Epithelial cell of esophagus (primary cell): ENCODE measurements around the gene PLD6.

Source experiments
- DNase-seq: peaks from one replicate; pipeline ENCODE4 v3.0.0; 2010; ENCODE audit warnings: low read depth
- H3K4me3 ChIP-seq: 2 replicates; pipeline ENCODE4 v1.5.1; 2011; ENCODE audit warnings: mild to moderate bottlenecking, low read length, control low read depth
- TF ChIP-seq, protein P1 (sequence below): IDR thresholded peaks from 2 replicates; pipeline ENCODE4 v1.5.1; 2011; ENCODE audit warnings: low read depth, mild to moderate bottlenecking, low read length, control low read depth, inconsistent platforms; ENCODE audit not compliant: insufficient read depth; ENCODE audit errors: missing control alignments

PLD6 gene

DNA sequence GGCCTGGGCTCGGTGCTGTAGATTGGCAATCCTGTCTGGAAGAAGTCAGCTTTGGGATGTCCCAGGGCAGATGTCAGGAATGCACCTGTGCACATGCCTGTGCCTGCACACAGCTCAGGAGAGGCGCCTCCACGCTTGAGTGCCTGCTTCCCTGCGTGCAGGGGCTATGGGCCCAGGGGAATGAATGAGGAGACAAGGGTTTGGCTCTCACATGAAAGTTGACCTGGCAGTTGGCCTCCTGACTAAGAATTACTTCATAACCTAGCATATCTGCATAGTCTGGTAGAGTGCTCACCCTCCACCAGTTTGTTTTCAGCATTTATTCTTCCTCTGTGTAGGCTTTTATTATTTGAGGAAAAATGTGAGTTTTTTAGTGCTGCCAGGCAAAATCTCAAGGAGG lies 50.0 kb downstream of the PLD6 start:
- peak; percentile 95 for DNase-seq
- TF ChIP-seq, protein P1, sequence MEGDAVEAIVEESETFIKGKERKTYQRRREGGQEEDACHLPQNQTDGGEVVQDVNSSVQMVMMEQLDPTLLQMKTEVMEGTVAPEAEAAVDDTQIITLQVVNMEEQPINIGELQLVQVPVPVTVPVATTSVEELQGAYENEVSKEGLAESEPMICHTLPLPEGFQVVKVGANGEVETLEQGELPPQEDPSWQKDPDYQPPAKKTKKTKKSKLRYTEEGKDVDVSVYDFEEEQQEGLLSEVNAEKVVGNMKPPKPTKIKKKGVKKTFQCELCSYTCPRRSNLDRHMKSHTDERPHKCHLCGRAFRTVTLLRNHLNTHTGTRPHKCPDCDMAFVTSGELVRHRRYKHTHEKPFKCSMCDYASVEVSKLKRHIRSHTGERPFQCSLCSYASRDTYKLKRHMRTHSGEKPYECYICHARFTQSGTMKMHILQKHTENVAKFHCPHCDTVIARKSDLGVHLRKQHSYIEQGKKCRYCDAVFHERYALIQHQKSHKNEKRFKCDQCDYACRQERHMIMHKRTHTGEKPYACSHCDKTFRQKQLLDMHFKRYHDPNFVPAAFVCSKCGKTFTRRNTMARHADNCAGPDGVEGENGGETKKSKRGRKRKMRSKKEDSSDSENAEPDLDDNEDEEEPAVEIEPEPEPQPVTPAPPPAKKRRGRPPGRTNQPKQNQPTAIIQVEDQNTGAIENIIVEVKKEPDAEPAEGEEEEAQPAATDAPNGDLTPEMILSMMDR, result no peak
- H3K4me3 ChIP-seq, result no peak overlapping the region

DNA sequence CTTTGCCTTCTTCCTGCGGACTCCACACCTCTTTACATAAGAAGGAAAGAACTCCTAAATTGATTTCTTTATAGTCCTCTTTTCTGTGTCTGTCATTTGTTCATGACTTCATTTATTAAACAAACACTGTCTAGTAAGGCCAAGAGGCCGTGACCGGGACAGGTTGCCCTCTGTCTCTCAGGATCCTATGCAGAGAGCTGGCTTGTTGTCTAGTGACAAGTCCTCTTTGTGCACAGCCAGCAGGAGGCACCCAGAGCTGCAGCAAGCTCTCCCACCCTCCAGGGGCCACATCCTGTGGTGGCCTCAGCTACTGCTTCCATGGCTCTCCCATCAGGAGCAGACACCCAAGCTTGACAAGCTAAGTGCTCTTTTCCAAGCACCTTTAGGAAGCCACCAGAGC lies 50.6 kb downstream of the PLD6 start:
- TF ChIP-seq, protein P1, result peak; percentile 29
- H3K4me3 ChIP-seq, result no peak overlapping the region
- no peak for DNase-seq

DNA sequence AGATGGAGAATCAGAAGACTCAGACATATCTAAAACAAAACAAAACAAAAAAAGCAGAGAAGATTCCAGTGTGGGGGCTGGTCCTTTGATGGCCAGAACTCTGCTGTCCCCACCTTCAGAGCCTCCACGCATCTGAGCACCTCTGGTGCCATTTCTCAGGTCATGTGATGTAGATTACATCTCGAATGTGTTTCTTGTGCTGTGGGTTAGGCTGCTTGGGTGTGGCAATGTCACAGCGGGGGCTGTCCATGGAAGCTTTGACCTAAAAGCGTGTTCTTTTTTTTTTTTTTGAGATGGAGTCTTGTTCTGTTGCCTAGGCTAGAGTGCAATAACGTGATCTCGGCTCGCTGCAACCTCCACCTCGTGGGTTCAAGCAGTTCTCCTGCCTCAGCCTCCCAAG lies 51.2 kb downstream of the PLD6 start:
- TF ChIP-seq, protein P1, result no peak
- H3K4me3 ChIP-seq, result no peak overlapping the region

DNA sequence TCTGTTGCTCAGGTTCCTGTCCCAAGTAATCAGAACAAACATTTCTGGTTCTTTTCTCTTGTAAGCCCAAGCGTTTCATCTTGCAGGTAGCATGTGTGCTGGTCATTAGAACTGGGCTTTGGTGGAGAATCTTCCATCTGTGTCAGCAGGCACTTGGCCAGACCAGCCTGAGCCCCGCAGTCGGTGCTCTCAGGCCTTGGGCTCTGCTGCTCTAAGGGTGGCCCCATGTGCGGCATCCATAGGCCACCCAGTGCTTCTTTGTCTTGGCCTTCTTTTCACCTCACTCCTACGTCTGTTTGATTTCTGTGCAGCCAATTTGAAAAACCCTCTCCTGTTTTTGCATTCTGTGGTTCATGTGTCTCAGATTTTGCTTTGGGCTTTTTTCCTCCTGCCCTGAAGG lies 51.6 kb downstream of the PLD6 start:
- H3K4me3 ChIP-seq, result no peak overlapping the region
- TF ChIP-seq, protein P1, result no peak
- no peak for DNase-seq

More for the DNA sequence above, 51.2 kb downstream of the PLD6 start:
- DNase-seq, result no peak

DNA sequence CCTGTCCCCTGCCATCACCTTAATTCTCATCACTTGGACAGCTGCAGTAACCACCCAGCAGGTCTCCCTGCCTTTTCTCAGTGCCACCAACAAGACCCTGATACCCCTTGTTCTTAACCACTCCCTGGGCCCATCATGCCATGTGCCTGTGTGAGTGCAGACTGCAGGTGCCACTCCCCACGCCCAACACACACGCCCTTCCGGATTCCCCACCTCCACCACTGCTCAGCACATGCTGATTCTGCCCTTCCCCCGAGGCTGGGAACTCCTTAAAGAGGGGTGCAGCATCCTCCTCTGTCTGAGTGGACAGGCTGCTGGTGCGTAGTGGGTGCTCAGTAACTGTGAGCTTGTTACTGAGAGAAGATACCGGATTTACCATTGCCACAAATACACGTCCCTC lies 52.4 kb downstream of the PLD6 start:
- DNase-seq, result no peak
- H3K4me3 ChIP-seq, result no peak overlapping the region
- TF ChIP-seq, protein P1, result no peak

DNA sequence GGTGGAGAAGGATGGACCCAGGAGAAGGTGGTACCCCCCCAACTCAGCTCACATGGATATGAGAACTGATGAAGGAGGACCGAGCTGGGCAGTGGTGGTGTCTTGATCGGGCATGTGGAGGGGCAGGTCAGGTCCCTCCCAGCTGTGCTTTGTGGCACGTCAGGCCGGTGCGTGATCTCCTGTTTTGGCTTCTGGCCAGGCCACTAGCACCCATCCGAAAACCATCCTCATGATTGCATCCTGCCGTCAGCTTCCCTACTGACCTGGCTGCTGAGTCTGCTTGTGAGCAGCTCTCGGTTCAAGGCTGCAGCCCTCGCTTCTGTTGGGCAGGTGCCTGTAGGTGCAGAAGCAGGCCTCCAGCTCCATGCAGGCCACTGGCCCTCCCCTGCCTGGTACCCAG lies 53.1 kb downstream of the PLD6 start:
- DNase-seq, result no peak

DNA sequence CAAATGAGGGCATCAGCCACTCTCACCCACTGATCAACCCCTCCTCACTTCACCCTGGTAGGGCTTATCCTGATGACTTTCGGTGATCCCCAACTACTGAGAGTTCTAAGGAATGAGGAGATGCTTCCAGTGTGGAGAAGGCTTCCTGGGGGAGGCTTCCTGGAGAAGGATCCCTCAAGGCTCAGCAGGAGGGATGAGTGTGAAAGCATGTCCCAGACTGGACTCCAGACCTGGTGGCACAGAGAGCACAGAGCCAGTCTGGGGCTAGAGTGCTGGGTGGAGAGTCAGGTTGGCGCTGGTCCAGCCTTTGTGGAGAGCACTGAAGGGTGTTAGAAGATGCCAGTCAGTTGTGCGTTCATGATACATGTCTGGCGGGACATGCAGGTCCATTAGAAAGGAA lies 53.7 kb downstream of the PLD6 start:
- H3K4me3 ChIP-seq, result no peak overlapping the region
- TF ChIP-seq, protein P1, result no peak
- DNase-seq, result no peak

More for the DNA sequence above, 53.1 kb downstream of the PLD6 start:
- H3K4me3 ChIP-seq, result no peak overlapping the region
- TF ChIP-seq, protein P1, result no peak
